IMR-90 (cell line): Measurements from ENCODE around the gene ZBTB4. TPM values are rescaled to one million over a fixed set of nuclear protein-coding genes. Genes with fewer than 3 reads are reported as not detected.

Experiments used
- ATAC-seq: fragments of 200-7000 bp; cut with Tn5 transposase; 2 replicates; pipeline ENCODE4 v1.9.1; 2020; ENCODE audit warnings: low read depth, mild to moderate bottlenecking, moderate library complexity
- BruUV-seq: library from RNA; stranded (reverse); fragments of 400-500 nt; replicated peaks from 2 replicates; lab custom pipeline; 2021; lab: Mats Ljungman, UMichigan
- CTCF ChIA-PET: fragments of 300-600 bp; formaldehyde crosslinking; extraction: SDS; loops from one replicate; lab custom pipeline; 2021; ENCODE audit warnings: antibody characterized with exemption; lab: Yijun Ruan, JAX
- POLR2A ChIA-PET: fragments of 300-600 bp; sonication (Branson Sonifier 250); formaldehyde crosslinking; loops from one replicate; lab custom pipeline; 2022; ENCODE audit warnings: antibody characterized with exemption; ENCODE audit not compliant: unreplicated experiment; lab: Charles Lee
- DNase-seq: peaks from one replicate; pipeline ENCODE4 v3.0.0; 2013
- H2AFZ ChIP-seq: replicated peaks from 2 replicates; pipeline ENCODE3; 2013; ENCODE audit warnings: low read length, mild to moderate bottlenecking; ENCODE audit not compliant: poor library complexity
- H2AK5ac ChIP-seq: 2 replicates; pipeline ENCODE4 v1.6.1; 2013; ENCODE audit warnings: low read depth, low read length, inconsistent platforms
- H2AK9ac ChIP-seq: replicated peaks from 2 replicates; pipeline ENCODE3; 2013; ENCODE audit warnings: mild to moderate bottlenecking, low read depth, low read length, moderate library complexity; ENCODE audit not compliant: poor library complexity
- H2BK120ac ChIP-seq: 2 replicates; pipeline ENCODE4 v1.6.1; 2013; ENCODE audit warnings: low read depth, low read length, inconsistent platforms
- H2BK15ac ChIP-seq: 3 replicates; pipeline ENCODE4 v1.6.1; 2013; ENCODE audit warnings: low read depth, low read length, inconsistent platforms
- H2BK20ac ChIP-seq: 2 replicates; pipeline ENCODE4 v1.6.1; 2013; ENCODE audit warnings: low read depth, mild to moderate bottlenecking, inconsistent platforms, low read length, moderate library complexity
- H2BK5ac ChIP-seq: 2 replicates; pipeline ENCODE4 v1.6.1; 2013; ENCODE audit warnings: mild to moderate bottlenecking, low read depth, low read length, inconsistent platforms; ENCODE audit not compliant: poor library complexity, severe bottlenecking
- H3K14ac ChIP-seq: replicated peaks from 2 replicates; pipeline ENCODE4 v1.6.1; 2013; ENCODE audit warnings: low read depth, low read length, inconsistent platforms
- H3K18ac ChIP-seq: 2 replicates; pipeline ENCODE4 v1.6.1; 2013; ENCODE audit warnings: low read depth, low read length, control low read depth
- H3K23ac ChIP-seq: 2 replicates; pipeline ENCODE4 v1.6.1; 2013; ENCODE audit warnings: low read depth, low read length, inconsistent platforms
- H3K27ac ChIP-seq: 2 replicates; pipeline ENCODE4 v1.5.1; 2013; ENCODE audit warnings: mild to moderate bottlenecking, control low read depth, low read length; ENCODE audit not compliant: insufficient read depth
- H3K27me3 ChIP-seq: 2 replicates; pipeline ENCODE4 v1.6.1; 2013; ENCODE audit warnings: low read length; ENCODE audit not compliant: control insufficient read depth, insufficient read depth
- H3K36me3 ChIP-seq: 2 replicates; pipeline ENCODE4 v1.6.1; 2013; ENCODE audit warnings: low read length, mixed read lengths; ENCODE audit not compliant: control insufficient read depth, insufficient read depth
- H3K4ac ChIP-seq: 2 replicates; pipeline ENCODE4 v1.6.1; 2013; ENCODE audit warnings: low read depth, low read length, inconsistent platforms
- H3K4me1 ChIP-seq: 2 replicates; pipeline ENCODE4 v1.6.1; 2013; ENCODE audit warnings: low read length, mixed read lengths; ENCODE audit not compliant: control insufficient read depth, insufficient read depth
- H3K4me2 ChIP-seq: 2 replicates; pipeline ENCODE4 v1.6.1; 2013; ENCODE audit warnings: low read depth, mild to moderate bottlenecking, control low read depth, low read length, moderate library complexity
- H3K4me3 ChIP-seq: 2 replicates; pipeline ENCODE4 v1.5.1; 2013; ENCODE audit warnings: low read depth, mild to moderate bottlenecking, control low read depth, low read length, moderate library complexity; ENCODE audit not compliant: insufficient read depth
- H3K56ac ChIP-seq: 2 replicates; pipeline ENCODE4 v1.6.1; 2013; ENCODE audit warnings: low read length, inconsistent platforms; ENCODE audit not compliant: insufficient read depth; ENCODE audit errors: extremely low read depth
- H3K79me1 ChIP-seq, 2 experiments: 2 replicates each; pipeline ENCODE4 v1.6.1; 2013; ENCODE audit warnings: low read length in 2 of 2, inconsistent platforms in 1 of 2, low read depth in 1 of 2
- H3K9ac ChIP-seq: 2 replicates; pipeline ENCODE4 v1.6.1; 2013; ENCODE audit warnings: low read depth, low read length, control low read depth
- H3K9me1 ChIP-seq: 2 replicates; pipeline ENCODE4 v1.6.1; 2013; ENCODE audit warnings: low read length, inconsistent platforms; ENCODE audit not compliant: insufficient read depth
- H3K9me3 ChIP-seq: 2 replicates; pipeline ENCODE4 v1.6.1; 2013; ENCODE audit warnings: low read length; ENCODE audit not compliant: control insufficient read depth, insufficient read depth
- H4K20me1 ChIP-seq: 2 replicates; pipeline ENCODE4 v1.6.1; 2013; ENCODE audit warnings: low read length, inconsistent platforms; ENCODE audit not compliant: insufficient read depth
- H4K5ac ChIP-seq: 2 replicates; pipeline ENCODE4 v1.6.1; 2013; ENCODE audit warnings: mild to moderate bottlenecking, low read depth, low read length, control low read depth
- H4K8ac ChIP-seq, 2 experiments: 2 replicates each; pipeline ENCODE4 v1.6.1; 2013; ENCODE audit warnings: low read depth in 2 of 2, low read length in 2 of 2, control low read depth in 1 of 2, inconsistent platforms in 1 of 2
- H4K91ac ChIP-seq: 2 replicates; pipeline ENCODE4 v1.6.1; 2013; ENCODE audit warnings: low read depth, low read length, inconsistent platforms; ENCODE audit not compliant: insufficient read depth
- FOS ChIP-seq: fragments of 150-350 bp; IDR thresholded peaks from 2 replicates; pipeline ENCODE4 v1.6.1; 2016; ENCODE audit warnings: low read depth, low read length
- MAFK ChIP-seq: IDR thresholded peaks from 2 replicates; pipeline ENCODE4 v1.6.1; 2012; ENCODE audit warnings: low read depth, low read length, improper control_type of control experiment
- MAZ ChIP-seq: IDR thresholded peaks from 2 replicates; pipeline ENCODE4 v1.6.1; 2012; ENCODE audit warnings: low read depth, mild to moderate bottlenecking, low read length, improper control_type of control experiment, moderate library complexity, borderline replicate concordance
- MXI1 ChIP-seq: IDR thresholded peaks from 2 replicates; pipeline ENCODE4 v1.6.1; 2012; ENCODE audit warnings: low read depth, mild to moderate bottlenecking, low read length, moderate library complexity, borderline replicate concordance
- NFE2L2 ChIP-seq: fragments of 150-350 bp; IDR thresholded peaks from 2 replicates; pipeline ENCODE4 v1.6.1; 2016; ENCODE audit warnings: low read depth, mild to moderate bottlenecking, low read length
- RAD21 ChIP-seq: IDR thresholded peaks from 2 replicates; pipeline ENCODE4 v1.6.1; 2012; ENCODE audit warnings: low read length, improper control_type of control experiment
- WGBS, 2 experiments: methylation state at CpG; one replicate each; pipeline versions ENCODE4 v1.1.5 to v1.1.7; 2013; ENCODE audit warnings: missing lambda C conversion rate in 2 of 2; ENCODE audit not compliant: insufficient read length in 1 of 2; ENCODE audit errors: extremely low coverage in 2 of 2; 5-methylcytosine and 5-hydroxymethylcytosine counted together
- dilution Hi-C: fragments of 300-500 bp; cut with HindIII; formaldehyde crosslinking; loops from one replicate; pipeline ENCODE4 v1.14.3; 2018; ENCODE audit warnings: low sequenced_read_pairs; ENCODE audit not compliant: unreplicated experiment
- in situ Hi-C: fragments of 300-500 bp; cut with MboI; formaldehyde crosslinking; loops from 3 replicates; pipeline ENCODE4 v1.14.3; 2019; ENCODE audit warnings: low sequenced_read_pairs, inconsistent platforms, mixed read lengths
- intact Hi-C: fragments of 100-400 bp; cut with micrococcal nuclease; formaldehyde crosslinking; loops from 2 replicates; pipeline ENCODE4 v1.10.0; 2022
- polyA plus RNA-seq, 3 experiments: library from polyadenylated mRNA; depleted of rRNA; stranded (reverse); fragments of >200 nt; gene quantifications; 2 replicates each; pipeline ENCODE4 v1.2.3, GENCODE V29; 2012; ENCODE audit warnings: low replicate concordance in 1 of 3
- total RNA-seq: library from RNA; depleted of rRNA; stranded (reverse); fragments of >200 nt; gene quantifications from 2 replicates; pipeline ENCODE4 v1.2.3, GENCODE V29; 2012
- TF ChIP-seq, protein P1 (sequence below): fragments of 150-350 bp; IDR thresholded peaks from 2 replicates; pipeline ENCODE4 v1.6.1; 2016; ENCODE audit warnings: low read depth, mild to moderate bottlenecking, low read length, moderate library complexity, borderline replicate concordance

ZBTB4 gene
- total and polyA plus RNA-seq, 2 of the 4 experiments (the other 2 are of a cell fraction), result 6.3 to 20.3 TPM

DNA sequence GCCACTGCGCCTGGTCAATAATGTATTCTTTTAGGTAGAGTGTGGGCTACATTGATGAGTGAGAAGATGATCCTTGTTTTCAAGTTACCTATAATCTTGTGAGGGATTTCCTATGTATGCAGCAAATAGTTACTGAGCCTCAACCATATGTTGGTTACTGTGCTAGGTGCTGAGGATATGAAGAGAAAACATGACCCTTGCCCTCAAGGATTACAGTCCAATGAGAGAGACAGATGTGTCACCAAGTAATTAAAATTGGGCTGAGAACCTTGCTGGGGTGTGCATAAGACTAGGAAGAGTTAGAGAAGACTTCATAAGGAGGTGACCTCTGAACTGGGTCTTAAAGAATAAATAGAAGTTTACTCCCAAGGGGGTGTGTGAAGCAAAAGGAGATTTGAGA, 12.2 kb upstream of the ZBTB4 start:
- dilution Hi-C loops, result no loop called here
- CTCF ChIA-PET, result no interaction called here
- H2BK20ac ChIP-seq, result no peak overlapping the region

More for the DNA sequence above, 12.2 kb upstream of the ZBTB4 start:
- Histone ChIP-seq H4K20me1 (peaks cover 98% of the 10 kb centered on the region), H2AK5ac (no peak overlapping the region), H3K36me3 (peaks cover 19% of the 10 kb centered on the region), H3K27ac (no peak overlapping the region), H3K4me3 (no peak overlapping the region), H4K5ac (no peak overlapping the region), H3K9ac (no peak overlapping the region), H3K9me3 (no peaks in the 10 kb centered on the region), H2AFZ (no peak overlapping the region), H3K18ac (no peak overlapping the region), H2BK120ac (no peak overlapping the region), H4K8ac (no peak overlapping the region), H2BK5ac (no peak overlapping the region), H3K14ac (no peak overlapping the region), H3K9me1 (peaks cover 10% of the 10 kb centered on the region; the same call in 1 of the 2 replicates), H3K4ac (no peak overlapping the region), H2BK15ac (no peak overlapping the region), H3K56ac (no peak overlapping the region), H4K91ac (no peak overlapping the region), H3K4me1 (peaks cover 2% of the 10 kb centered on the region; the same call in 1 of the 2 replicates), H3K79me1 (peaks cover 16 to 73% of the 10 kb centered on the region in 2 experiments), H3K27me3 (no peaks in the 10 kb centered on the region), H3K23ac (no peak overlapping the region), H2AK9ac (no peak overlapping the region), H3K4me2 (no peak overlapping the region)
- in situ Hi-C loops (no loop called here), intact Hi-C loops (no loop called here)
- no TSS peak for BruUV-seq
- DNase-seq (no peak), ATAC-seq (no peak)
- WGBS, 2 experiments, result no CpG with 5 or more reads among the region's 1 CpG
- TF ChIP-seq RAD21 (no peak), FOS (no peak), NFE2L2 (no peak), MAFK (no peak), MAZ (no peak), MXI1 (no peak)
- TF ChIP-seq, protein P1, sequence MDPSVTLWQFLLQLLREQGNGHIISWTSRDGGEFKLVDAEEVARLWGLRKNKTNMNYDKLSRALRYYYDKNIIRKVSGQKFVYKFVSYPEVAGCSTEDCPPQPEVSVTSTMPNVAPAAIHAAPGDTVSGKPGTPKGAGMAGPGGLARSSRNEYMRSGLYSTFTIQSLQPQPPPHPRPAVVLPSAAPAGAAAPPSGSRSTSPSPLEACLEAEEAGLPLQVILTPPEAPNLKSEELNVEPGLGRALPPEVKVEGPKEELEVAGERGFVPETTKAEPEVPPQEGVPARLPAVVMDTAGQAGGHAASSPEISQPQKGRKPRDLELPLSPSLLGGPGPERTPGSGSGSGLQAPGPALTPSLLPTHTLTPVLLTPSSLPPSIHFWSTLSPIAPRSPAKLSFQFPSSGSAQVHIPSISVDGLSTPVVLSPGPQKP, result no peak
- POLR2A ChIA-PET, result interaction anchor here (0.6 kb wide), 1 partner anchor 11 kb away, joined by 5 read pairs; no protein-coding TSS in a partner anchor
